NCI-H2227 treated with DMSO at 0.1 percent for 48 hours (cell line): ENCODE measurements around the gene TMPRSS4.

Source experiments
- DNase-seq: peaks from one replicate; lab custom pipeline; 2025; lab: John Stamatoyannopoulos, UW

TMPRSS4 gene

DNA sequence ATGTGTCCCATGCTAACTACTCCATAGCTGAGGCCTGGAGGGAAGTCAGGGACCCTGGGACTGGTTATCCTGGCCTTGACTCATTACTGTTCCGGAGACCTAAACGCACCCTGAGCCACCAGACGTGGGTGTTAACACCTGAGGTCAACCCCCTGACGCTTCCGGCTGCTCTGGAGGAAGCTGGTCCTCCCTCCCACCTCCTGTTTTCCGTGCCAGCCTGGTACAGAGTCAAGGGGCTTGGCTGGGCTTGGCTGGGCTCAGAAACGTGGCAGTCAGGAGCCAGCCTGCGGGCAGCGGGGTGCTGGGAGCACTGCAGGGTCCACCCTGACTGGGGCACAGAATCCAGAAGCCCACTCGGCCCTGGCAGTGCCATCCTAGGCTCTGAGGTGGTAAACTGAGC lies 2.6 kb downstream of the TMPRSS4 start:
- no peak for DNase-seq

DNA sequence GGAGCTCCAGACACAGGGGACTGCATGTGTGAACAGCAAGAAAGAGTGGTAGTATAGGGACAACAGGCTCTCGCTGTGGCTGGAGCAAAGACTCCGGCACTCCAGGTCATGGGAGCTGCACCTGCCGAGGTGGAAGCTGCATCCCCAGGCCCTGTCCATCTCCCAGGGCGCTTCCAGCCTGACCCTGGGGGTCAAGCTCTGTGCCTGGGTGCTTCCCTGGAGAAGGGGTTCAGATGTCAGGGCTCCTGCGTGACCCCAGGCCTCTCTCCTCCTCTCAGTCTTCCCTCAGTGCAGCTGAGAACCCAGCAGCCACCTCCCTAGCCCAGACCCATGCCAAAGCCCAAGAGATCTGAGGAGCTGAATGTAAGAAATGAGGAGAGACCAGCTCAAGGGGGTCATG lies 3.4 kb downstream of the TMPRSS4 start:
- DNase-seq, result no peak

DNA sequence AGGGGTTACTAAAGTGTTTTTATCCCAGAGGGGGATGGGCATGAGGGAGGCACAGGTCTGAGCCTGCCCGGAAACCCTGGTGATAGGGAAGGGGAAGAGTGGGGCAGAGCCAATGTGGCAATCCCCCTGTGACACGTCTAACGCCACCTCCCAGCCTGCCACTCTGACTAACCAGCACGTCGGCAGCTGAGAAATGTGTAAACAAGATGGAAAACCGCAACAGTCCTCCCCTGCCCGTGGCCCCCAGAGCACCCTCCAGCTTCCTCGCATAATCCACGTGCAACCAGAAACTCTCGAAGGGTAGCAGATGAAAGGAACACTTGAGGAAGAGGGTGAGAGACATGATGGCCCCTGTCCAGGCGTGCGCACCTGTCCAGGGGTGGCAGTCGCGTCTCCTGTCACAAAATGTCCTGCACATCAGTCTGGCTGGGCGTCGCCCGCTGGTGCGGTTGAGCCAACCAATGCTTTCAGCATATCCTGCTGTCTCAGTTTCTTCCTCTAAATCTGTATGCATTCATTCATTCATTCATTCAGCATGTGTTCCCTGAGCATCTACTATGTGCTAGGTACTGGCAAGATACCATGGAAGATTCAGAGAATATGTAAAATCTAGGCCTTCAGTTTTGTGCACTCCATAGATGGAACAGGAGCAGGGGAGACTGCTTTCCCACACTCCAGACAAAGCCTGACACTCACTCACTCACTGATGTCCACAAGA lies 4.5 kb downstream of the TMPRSS4 start:
- no peak for DNase-seq

DNA sequence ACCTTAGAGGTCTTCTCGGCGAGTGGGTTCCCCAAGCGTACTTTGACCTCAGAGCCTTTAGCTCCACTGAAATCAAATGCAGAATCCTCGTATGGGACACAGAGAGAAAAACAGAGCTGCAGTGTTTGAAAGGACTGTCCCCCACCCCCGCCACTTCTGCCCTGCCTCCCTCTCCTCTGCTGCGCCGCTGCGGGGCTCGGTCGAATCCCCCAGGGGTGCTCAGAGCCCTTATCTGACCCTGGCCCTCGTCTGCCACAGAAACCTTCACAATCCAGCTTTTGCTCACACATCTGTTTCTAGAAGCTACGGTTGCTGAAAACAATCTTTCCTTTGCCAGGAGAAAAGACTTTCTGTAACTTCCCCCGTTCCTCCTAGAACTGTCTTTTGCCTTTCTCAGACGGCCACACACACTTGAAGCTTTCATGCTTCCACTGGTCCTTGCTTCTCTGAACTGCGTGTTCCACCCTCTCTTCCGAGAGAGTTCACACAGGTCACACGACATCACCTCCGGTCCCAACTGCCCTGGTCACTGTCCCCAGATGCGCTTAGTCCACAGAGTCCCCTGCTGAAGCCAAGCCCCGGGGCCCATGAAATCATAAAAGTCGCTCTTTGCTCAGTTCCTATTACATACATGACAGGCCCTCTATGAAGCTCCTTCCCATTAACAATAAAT lies 6.1 kb downstream of the TMPRSS4 start:
- no peak for DNase-seq

DNA sequence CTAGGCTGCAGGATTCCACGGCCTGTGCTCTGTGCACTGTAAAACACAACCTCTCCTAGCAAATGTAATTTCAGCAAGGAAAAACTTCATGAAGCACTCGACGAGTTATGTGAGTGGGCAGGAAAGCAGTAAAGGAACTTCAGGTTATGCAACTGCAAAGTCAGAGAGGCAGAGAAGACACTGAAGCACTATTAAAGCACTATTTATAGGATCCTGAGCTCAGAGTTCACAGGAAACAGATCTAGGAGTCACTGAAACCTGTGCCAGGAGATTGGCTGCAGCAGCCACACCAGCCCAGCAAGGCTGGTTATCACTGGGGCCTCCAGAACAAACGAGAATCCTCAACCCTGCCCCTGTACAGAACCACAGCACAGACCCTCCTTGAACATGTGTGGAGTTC lies 7.4 kb downstream of the TMPRSS4 start:
- DNase-seq, result no peak

DNA sequence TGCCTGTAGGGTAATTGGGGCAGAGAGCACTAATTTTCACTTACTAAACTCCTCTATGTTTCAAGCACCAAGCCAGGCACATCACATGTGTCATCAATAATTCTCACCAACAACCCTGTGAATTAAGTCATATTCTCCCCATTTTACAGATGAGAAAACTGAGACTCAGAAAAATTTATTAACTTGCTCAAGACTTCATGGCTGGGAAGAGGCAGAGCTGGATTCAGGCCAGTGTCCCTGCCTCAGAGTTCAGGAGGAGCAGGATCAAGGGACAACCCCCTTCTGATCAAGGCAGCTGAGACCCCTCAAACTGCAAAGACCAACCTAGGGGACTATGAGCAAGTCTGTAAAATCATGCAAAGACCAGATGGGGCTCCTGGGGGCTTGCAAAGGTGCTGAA lies 7.8 kb downstream of the TMPRSS4 start:
- no peak for DNase-seq

DNA sequence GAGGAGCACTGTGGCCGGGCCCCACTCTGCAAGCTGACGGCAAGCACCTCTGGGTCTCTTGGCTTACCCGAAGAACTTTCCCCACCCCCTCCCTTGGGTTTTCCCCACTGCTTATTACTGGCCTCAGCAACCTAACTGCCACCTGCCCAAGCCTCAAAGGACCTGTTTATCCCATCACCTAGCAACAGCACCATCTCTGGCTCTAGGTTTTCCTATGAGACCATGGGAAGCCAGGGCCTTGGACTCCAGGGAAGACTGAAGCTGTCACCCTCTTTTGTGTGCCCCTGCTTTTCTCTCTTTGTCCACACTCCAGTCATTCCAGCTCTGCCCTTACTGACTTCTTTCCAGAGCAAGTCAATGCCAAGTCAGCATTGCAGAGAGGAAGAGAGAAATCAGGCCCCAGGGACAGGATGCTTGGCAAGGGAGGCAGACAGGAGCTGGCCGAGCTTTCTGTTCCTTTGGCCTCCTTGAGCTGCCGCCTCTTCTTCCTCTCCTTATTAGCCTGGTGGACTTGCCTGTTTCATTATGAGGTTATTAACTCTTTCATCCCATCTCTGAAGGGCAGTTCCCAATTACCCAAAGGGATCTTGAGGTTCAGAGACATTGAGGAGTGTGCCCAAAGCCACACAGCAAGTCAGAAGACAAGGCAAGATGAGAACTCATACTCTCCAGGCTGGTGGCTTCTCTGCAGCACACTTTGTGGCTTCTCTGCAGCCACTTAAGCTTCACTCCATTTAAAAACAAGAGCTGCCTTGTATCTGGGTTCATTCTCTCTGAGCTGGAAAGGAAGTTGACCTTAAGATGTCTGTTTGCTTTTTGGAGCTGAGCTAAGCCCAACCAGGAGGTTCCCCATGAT lies 10.3 kb downstream of the TMPRSS4 start, which contains the start of gene SMIM35:
Gene SMIM35 (minus strand): TSS at position 51 of the 856 bp plus-strand sequence. CDS start 206 bp downstream, outside the sequence.
- no peak for DNase-seq

DNA sequence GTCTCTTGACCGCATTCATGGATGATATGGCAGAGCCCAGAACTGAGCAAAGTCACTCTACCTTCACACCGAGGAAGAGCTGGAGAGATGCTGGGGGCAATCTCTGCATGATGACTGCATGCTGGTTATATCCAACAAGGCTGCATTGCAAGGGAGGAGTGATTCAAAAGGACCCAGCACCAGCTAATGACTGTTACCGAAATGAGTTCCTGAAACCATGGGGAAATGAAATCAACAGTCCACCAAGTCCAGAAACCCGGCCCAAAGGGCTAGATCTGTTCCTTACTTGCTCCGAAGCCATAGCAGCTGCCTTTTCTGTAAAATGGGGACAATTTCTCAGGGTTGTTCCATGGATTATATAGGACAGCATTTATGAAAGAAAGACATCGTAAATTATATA lies 11.1 kb downstream of the TMPRSS4 start:
- DNase-seq, result no peak

DNA sequence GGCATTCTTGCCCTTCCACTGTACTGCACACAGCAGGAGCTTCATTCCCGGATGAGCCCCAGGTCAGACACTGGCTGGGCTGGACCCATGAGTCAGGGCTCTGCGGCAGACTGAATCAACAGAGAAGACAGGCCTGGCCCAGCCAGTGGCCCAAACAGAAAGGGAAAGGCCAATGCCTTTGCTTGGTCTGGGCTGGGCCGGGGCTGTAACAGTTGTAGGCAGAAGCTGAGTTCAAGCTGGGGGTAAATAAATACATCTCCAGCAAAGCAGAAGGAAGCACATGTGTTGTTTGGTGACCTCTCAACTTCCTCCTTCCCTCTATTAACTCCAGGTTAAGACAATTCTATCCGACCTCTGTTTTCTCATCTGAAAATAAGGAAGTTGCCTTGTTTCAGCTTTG lies 11.7 kb downstream of the TMPRSS4 start:
- no peak for DNase-seq

DNA sequence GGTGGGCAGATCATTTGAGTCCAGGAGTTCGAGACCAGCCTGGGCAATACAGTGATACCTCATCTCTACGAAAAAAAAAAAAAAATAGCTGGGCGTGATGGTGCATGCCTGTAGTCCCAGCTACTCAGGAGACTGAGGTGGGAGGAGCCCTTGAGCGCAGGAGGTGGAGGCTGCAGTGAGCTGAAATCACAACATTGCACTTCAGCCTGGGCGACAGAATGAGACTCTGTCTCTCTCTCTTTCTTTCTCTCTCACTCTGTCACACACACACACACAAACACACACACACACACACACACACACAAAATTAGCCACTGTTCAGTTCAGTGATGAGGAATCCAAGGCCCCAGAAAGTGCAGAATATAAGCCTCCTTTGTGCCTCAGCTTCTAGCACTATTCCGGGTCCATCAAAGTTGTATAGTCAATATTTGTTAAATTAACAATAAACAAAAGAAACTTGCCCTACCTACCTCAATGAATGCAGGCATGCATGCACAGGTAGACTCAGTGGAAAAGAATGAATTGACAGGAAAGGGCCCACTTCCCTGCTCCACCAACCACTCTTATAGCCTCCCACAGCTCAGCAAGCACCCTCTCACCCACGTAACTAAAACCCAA lies 13.8 kb downstream of the TMPRSS4 start:
- no peak for DNase-seq

DNA sequence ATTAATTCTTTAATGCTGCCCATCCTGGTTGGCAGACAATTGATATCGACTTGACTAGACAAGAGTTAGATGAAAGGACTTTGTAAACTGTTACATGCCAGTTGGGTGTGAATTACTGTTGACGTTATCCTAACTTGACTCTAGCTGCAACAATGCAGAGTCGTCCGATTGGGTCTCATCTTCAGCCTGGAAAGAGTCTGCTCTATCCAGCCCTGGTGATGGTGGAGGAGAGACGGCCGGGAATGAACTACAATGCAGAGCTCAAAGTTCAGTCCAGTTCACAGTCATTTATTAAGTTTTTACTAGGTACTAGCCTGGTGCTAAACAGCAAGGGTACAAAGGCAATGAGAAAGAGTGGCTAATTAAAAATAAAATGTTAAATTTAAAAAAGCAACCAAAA lies 14.8 kb downstream of the TMPRSS4 start:
- DNase-seq, result no peak

DNA sequence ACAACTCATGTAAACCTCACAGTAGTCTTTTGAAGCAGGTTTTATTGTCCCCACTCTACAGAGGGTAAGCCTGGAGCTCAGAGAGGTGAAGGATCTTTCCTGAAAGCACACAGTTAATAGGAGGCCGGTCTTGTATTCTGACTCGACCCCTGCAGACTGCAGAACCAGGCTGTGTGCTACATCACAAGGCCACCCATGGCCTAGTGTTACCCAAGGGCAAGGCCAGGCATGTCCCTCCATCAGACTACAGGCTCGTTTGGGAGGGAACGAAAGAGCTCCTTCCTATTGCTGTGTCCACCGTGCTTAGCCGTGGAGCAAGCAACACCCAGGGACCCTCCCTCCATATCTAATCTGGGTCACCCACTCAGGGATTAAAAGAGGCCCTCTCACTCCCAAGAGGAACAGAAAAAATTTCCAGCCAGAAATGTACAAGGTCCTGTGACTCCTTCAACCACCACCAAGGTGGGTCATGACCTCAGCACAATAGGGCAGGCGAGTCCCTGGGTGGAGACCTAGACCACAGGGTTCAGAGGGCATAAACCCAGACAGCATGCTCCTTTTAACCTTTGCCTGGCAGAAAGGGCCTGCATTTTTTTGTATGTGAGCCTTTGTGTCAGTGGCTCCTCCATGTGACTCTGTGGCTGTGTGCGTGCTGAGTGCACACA lies 16.2 kb downstream of the TMPRSS4 start:
- DNase-seq, result no peak

DNA sequence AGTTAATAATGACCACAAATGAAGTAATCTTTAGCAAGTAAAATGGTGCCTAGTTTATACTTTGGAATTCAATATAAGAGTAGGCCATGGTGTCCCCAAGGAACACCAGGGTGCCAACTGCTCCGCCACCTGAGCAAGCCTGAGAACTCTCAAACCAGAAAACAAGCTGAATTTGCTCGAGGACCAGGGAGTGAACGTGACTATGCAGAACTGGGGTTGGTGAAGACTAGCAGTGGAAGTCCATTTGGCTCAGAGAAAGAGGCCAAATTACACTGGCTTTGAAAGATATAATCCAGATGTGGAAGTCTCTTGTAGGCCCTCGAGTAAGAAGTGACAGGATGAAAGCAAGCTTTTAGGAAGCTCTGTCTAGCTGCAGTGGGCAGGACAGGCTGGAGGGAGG lies 18.6 kb downstream of the TMPRSS4 start:
- DNase-seq, result no peak

DNA sequence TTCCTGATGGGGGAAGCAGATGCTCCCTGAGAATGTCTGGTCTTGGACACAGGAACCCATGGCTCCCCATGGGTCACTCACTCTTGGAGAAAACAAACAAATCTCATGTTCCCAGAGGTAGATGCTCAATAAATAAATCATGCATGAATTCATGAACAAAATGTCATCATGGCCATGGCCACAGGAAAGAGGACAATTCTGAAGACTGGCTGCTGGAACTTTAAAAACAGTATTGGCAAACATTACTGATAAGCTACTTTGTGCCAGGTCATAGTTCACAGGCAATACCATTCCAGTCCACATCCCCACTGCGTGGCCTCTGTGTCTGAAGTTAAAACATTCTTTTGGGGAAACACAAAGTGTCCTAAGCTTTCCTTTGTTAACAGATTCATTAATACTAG lies 19.1 kb downstream of the TMPRSS4 start:
- DNase-seq, result no peak

DNA sequence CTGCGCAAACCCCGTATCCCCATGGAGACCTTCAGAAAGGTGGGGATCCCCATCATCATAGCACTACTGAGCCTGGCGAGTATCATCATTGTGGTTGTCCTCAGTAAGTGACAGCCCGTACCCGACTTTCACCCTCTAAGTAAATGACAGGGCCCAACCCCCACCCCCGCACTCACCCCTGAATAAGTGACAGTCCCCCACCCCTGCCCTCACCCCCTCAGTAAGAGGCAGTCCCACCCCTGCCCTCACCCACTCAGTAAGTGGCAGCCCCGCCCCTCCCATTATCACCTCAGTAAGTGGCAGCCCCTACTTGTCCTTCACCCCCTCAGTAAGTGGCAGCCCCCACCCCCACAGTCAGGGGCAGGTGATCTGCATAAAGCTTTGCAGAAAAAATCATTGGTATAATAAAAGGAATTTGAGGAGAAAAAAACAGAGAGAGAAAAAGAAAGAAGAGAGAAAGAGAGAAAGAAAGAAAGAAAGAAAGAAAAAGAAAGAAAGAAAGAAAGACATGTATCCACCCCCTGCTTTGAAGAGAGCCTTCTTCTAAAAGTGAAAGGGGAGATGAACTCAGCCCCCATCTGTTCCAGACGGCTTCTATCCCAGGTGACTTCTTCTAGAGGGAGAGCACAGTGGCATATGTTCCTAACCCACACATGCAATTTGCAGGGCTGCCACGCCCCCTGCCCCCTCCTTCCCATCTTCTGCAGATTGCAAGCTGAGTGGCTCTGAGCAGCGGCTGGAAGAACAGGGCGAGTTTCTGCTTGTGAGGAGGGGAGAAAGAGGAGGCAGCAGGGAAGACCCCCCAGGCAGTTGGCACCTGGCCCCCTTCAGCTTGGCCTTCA lies 22.3 kb downstream of the TMPRSS4 start:
- peak; percentile 59 for DNase-seq

DNA sequence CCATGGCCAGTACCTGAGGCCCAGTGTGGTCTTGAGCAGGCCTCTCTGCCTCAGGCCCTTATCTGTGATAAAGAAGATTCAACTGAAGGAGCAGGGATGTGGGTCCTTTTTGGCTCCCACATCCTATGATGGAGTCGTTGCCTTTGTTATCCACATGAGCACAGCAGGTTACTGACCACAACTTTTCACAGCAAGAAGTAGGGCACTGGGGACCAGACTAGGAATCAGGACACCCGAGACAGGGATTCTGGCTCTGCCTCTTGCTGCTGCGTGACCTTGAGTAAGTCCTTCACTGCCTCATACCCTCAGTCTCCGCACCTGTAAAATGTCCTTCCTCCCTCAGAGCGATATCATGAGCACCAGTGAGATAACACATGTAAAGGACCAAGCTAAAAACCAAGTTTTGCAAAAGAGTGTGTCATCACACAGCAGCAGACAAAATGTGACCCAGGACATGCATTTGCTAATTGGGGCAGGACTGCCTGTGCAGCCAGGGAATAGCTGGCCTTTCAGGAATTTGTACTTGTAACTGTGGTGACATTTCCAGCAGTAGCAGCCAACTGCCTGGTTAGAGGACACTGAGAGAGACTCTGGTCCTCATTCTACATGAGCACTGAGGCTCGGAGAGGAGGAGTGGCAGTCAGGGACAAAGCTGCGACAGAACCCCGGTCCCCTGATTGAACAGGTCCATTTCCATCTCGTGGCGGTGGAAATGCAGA lies 23.1 kb downstream of the TMPRSS4 start:
- no peak for DNase-seq

DNA sequence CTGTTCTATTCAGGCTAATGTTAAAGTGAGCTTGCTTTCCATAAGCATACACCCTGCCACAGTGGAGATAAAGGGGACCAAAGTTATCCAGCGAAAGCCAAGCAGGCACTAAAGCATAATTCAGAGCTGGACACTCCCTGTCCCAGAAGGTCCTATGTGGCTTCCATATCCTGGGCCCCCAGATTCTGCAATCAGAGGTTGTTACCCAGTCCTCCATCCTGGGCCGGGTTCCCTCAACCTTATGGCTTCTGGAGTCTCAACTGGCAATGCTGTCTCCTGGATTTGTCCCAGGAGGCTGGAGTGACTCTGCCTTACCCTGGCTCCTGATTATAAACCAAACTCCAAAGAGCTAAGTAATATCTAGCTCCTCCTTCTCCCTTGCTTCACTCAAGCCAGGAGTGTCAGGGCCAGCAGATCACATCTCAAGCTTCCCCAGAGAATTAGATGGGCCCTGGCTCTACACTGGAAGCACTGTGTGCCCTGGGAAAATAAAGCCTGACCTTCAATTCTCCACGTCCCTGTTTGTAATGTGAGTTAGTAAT lies 23.9 kb downstream of the TMPRSS4 start:
- no peak for DNase-seq

DNA sequence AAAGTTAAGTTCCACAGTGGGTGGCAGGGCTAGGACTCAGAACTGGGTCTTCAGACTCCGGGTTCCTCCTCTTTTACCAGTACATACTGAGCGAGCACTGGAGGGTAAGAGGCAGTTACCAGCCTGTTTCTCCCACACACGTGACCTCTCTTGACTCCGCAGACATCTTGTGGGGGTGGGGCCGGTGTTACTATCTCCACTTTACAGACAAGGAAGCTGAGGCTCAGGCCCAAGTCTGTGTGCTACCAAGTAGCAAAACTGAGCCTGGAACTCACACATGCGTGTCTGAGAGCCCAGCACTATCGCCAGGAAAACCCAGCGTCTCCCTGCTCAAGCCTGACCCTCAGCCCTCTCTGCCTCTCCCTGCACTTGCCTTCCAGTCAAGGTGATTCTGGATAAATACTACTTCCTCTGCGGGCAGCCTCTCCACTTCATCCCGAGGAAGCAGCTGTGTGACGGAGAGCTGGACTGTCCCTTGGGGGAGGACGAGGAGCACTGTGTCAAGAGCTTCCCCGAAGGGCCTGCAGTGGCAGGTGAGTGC lies 25.9 kb downstream of the TMPRSS4 start:
- no peak for DNase-seq

DNA sequence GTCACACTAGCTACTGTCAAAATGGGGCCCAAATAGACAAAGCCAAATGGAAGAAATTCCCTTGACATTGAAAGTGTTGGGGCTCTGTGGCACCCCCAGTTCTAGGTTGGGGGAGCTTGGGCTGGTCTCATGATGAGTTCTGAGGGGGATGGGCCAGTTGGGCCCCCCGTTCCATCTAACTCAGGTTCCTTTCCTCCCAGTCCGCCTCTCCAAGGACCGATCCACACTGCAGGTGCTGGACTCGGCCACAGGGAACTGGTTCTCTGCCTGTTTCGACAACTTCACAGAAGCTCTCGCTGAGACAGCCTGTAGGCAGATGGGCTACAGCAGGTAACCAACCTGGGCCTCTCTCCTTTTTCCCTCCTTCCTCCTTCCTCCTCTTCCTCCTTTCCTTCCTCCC lies 27.6 kb downstream of the TMPRSS4 start:
- no peak for DNase-seq
